Cortex of kidney (tissue), 1 donor: ENCODE data around the gene GOLGA6L7.
"Not testable (repeated sequence)": the region's sequence is repeated elsewhere in the genome, so short reads cannot be mapped to it uniquely, and the experiment has no call there.

Experiments
- DNase-seq: peaks from one replicate; lab custom pipeline; 2025; lab: John Stamatoyannopoulos, UW

Gene GOLGA6L7

DNA sequence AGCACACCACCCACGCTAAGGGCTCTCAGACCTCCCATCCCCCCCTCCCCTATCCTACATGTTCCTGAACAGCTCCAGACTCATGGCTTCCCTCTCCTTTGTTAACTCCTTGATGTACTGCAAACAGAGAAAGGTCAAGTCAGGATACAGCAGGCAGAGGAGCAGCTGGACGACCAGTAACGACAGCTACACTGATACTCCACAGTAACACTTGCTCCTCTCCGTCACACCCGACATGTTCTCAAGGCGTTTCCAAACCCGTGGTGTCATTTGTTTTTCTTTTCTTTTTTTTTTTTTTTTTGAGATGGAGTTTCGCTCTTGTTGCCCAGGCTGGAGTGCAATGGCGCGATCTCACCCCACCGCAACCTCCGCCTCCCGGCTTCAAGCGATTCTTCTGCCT lies 4.3 kb downstream of the GOLGA6L7 start:
- DNase-seq: not testable (repeated sequence)

- not testable (repeated sequence) for DNase-seq
These were observed 4.9 kb downstream of the GOLGA6L7 start for GRCh38 chr15:28843520-28843919.

DNA sequence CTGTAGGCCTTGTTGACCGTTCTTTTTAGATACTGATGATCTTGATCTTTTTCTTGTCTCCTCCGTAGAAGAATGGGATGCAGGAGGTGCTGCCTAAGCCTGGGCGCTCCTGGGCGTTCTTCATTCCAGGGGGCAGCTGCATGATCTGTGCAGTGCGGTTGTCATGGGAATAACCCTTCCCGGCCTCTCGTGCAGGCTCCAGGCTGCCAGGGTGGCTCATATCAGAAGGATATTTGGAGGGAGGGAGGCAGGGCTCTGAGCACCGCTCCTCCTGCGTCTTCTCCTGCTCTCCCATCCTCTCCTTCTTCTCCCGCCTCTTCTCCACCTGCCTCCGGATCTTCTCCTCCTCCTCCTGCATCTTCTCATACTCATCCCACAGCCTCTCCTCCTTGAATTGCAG lies 6.2 kb downstream of the GOLGA6L7 start:
- DNase-seq: not testable (repeated sequence)

GRCh38 chr15:28840285-28840684 lies 8.2 kb downstream of the GOLGA6L7 start:
- not testable (repeated sequence) for DNase-seq

DNA sequence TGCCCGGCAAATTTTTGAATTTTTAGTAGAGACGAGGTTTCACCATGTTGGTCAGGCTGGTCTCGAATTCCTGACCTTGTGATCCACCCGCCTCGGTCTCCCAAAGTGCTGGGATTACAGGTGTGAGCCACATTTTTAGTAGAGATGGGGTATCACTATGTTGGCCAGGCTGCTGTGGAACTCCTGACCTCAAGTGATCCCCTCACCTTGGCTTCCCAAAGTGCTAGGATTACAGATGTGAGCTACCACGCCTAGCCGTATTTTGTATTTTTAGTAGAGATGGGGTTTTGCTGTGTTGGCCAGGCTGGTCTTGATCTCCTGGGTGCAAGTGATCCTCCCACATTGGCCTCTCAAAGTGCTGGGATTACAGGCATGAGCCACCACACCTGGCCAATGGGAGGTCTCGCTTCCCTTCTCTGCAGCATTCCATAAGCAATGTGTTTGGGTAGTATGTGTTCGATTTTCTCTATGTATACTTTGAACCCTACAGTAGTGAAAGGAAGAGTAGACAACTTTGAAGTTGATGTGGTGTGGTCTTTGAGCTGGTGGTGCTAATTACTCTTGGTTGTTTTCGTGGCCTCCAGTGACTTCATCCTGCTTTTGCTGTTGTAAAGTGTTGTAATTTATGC lies 13.4 kb downstream of the GOLGA6L7 start:
- DNase-seq: not testable (repeated sequence)

GRCh38 chr15:28831897-28832587 lies 16.4 kb downstream of the GOLGA6L7 start:
- not testable (repeated sequence) for DNase-seq

DNA sequence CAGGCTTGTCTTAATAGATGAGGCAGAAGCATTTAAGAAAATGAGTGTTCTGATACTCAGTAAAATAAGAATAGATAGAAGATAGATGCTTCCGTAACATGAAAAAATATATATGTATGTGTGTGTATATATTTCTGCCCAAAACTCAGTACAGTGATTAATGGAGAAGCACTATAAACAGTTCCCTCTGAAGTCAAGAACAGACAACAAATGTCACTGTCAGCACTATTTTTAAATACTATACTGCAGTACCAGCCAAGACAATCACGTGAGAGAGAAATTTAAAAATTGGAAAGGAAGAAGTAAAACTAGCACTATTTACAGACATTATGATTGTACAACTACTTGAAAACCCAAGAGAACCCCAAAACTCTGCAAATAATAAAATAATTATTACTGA lies 27.0 kb downstream of the GOLGA6L7 start:
- not testable (repeated sequence) for DNase-seq

DNA sequence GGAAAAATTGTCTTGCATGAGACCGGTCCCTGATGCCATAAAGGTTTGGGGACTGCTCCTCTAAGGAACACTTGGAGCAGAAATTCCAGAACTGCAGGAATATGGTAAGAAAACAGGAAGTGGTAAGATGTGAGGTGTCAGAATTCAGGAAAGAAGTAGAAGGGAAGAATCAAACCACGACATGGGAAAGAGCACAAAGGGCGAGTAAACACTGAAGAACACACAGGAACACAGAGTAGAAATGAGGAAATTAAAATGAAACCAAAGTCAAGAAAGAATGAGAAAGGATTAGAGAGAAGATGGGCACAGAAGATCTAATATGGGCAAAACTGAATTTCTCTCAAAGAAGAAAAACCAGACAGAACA lies 28.5 kb downstream of the GOLGA6L7 start:
- DNase-seq: not testable (repeated sequence)

DNA sequence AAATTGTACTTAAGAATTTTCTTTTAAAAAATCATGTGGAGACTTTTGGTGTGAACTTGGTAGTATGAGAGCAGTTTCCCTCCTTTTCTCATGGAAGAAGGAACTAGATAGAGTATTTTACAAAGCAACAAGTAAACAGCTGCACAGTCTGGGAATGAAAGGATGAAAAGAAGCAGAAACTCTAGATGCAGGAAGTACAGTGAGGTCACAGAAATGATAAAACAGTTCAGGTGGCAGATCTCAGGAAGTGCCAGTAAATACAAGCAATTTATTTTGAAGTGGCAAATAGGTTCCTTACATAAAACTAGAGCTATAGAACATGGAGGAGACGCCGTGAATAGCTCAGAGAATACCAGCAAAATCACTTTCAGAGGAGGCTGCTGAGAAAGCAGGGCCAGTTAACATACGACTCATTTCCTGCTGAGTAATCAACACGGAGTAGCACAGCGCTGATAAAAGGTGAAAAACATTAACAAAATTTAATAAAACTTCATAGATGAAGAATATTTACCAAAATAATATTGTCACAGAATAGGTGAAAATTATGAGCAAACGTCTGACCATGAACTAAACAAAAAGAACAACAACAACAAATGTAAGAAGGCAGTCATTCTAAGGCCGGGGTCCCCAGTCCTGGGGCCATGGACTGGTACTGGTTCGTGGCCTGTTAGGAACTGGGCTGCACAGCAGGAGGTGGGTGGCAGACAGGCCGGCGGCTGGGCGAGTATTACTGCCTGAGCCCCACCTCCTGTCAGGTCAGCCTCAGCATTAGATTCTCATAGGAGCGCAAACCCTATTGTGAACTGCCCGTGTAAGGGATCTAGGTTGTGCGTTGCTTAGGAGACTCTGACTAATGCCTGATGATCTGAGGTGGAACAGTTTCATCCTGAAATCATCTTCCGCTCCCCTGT lies 29.2 kb downstream of the GOLGA6L7 start:
- DNase-seq: not testable (repeated sequence)

DNA sequence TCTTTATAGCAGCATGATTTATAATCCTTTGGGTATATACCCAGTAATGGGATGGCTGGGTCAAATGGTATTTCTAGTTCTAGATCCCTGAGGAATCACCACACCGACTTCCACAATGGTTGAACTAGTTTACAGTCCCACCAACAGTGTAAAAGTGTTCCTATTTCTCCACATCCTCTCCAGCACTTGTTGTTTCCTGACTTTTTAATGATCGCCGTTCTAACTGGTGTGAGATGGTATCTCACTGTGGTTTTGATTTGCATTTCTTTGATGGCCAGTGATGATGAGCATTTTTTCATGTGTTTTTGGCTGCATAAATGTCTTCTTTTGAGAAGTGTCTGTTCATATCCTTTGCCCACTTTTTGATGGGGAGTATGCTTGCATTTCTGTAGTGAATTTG lies 30.3 kb downstream of the GOLGA6L7 start:
- DNase-seq: not testable (repeated sequence)

DNA sequence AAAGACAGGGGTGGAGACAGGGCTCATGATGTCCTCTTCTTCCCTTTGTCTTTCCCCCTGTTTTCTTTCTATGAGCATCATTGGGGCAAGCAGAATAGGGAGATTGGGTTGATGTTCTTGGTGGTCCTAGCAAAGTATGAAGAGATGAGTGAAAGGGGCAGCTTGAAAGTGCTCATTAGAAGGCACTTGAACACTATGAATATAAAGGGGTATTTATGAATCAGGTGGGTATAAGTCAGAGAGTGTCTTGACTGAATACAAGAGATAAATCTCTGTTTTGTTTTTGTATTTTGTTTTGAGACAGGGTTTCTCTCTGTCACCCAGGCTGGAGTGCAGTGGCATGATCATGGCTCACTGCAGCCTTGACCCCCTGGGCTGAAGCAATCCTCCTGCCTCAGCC lies 34.4 kb downstream of the GOLGA6L7 start:
- DNase-seq: not testable (repeated sequence)

- DNase-seq: not testable (repeated sequence)
These were observed 35.1 kb downstream of the GOLGA6L7 start for GRCh38 chr15:28813392-28813791.

DNA sequence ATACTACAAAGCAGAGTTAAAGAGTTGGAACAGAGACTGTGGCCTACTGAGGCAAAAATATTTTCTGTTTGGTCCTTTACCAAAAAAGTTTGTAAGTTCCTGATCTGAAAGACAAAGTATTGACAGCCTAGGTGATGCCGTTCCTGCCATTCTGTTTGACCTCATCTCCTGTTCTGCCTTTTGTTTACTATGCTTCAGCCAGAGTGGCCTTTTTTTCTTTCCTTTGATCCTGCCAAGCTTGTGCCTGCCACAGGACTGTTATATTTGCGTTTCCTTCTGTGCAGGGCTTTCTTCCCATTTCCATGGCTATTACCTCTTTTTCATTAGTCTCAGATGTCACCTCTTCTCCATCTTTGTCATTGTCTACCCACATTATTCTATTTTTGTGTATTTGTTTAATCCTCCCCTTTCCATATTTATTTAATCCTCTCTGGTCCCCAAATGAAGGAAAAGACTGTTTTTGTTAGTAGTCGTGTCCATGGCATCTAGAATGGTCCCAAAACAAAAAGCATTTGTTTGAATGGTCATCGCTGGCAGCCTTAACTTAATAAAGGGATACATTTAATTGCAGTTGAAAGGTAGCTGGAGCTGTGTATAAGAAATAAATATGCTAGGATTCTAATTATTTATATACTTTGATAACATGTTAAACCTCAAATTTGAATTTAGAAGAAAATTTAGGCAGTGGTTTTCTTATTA lies 36.4 kb downstream of the GOLGA6L7 start:
- not testable (repeated sequence) for DNase-seq

- not testable (repeated sequence) for DNase-seq
These were observed 38.0 kb downstream of the GOLGA6L7 start for GRCh38 chr15:28810444-28810843.

GRCh38 chr15:28808136-28808535 lies 40.3 kb downstream of the GOLGA6L7 start:
- DNase-seq: not testable (repeated sequence)

DNA sequence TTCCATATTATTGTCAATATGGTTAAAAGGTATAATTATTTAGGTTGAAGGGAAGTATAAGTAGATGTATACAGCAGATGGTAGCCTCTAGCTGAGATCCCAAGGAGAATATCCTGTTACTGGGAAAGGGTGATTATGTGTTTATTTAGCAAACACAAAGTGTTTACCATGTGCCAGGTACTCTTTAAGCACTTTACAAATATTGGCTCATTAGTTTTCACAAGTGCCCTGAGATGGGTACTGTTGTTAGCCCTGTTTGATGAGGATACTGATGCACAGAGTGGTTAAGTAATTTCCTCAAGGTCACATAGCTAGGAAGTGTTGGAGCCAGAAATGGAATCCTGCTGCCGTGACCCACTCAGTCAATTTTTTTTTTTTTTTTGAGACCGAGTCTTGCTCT lies 48.1 kb downstream of the GOLGA6L7 start:
- DNase-seq: not testable (repeated sequence)

DNA sequence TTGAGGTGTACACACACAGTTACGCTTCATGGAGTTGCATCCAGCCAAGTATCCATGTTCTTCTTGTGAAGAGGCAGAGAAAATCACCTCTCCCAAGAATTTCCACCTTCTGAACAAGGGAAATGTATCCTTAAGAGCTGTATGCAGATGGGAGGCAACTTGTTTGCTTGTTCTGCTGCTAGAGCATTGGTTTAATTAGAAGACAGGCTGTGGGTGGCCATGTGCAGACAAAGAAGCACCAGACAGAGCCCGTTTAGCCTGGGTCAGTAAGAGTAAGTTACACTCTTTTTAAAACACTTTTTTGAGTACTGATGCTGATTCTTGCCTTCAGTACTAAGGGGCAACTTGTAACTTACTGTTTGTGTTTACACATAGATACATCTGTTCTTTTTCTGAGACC lies 50.2 kb downstream of the GOLGA6L7 start:
- DNase-seq: not testable (repeated sequence)

- not testable (repeated sequence) for DNase-seq
These were observed 54.2 kb downstream of the GOLGA6L7 start for GRCh38 chr15:28794231-28794630.
